Chondrocyte (in vitro differentiated cells): ENCODE results near the gene THSD7B. TPM values are rescaled to one million over a fixed set of nuclear protein-coding genes. Genes with fewer than 3 reads are reported as not detected.
"Not testable (repeated sequence)": the region's sequence is repeated elsewhere in the genome, so short reads cannot be mapped to it uniquely, and the experiment has no call there.

Experiments used
- DNase-seq: peaks from one replicate; pipeline ENCODE4 v3.0.0; 2021; ENCODE audit warnings: mixed read lengths, low spot score
- H3K27ac Mint-ChIP-seq: one replicate; pipeline ENCODE4 v1.8.0; 2021; ENCODE audit warnings: mild to moderate bottlenecking, moderate library complexity, mixed read lengths; ENCODE audit not compliant: unreplicated experiment
- H3K27me3 Mint-ChIP-seq: 2 replicates; pipeline ENCODE4 v1.8.0; 2021; ENCODE audit warnings: low read depth, mixed read lengths
- H3K36me3 Mint-ChIP-seq: 2 replicates; pipeline ENCODE4 v1.8.0; 2021; ENCODE audit warnings: low read depth, mixed read lengths
- H3K4me1 Mint-ChIP-seq: 2 replicates; pipeline ENCODE4 v1.8.0; 2021; ENCODE audit warnings: low read depth, mild to moderate bottlenecking, mixed read lengths
- H3K4me3 Mint-ChIP-seq: one replicate; pipeline ENCODE4 v1.8.0; 2021; ENCODE audit warnings: mild to moderate bottlenecking, moderate library complexity, mixed read lengths; ENCODE audit not compliant: unreplicated experiment
- H3K9me3 Mint-ChIP-seq: 2 replicates; pipeline ENCODE4 v1.8.0; 2021; ENCODE audit warnings: low read depth, mixed read lengths
- CTCF ChIP-seq: fragments of 200-600 bp; sonication (generic); IDR thresholded peaks from 2 replicates; pipeline ENCODE4 v1.5.0; 2021; ENCODE audit warnings: antibody characterized with exemption, mild to moderate bottlenecking, moderate library complexity
- total RNA-seq: library from RNA; stranded (reverse); gene quantifications from 3 replicates; pipeline ENCODE4 v1.2.1, GENCODE V29; 2021

Gene THSD7B
- total RNA-seq, 1 donor from 2014 or later = not detected

GRCh38 chr2:137535897-137536296, 770.6 kb downstream of the THSD7B start:
- H3K4me1 Mint-ChIP-seq = no peaks in the 10 kb centered on the region
- no peak for DNase-seq
- H3K4me3 Mint-ChIP-seq = no peak overlapping the region
- no peak overlapping the region for H3K27ac Mint-ChIP-seq
- H3K9me3 Mint-ChIP-seq = peaks cover under 1% of the 10 kb centered on the region
- H3K27me3 Mint-ChIP-seq = no peaks in the 10 kb centered on the region
- H3K36me3 Mint-ChIP-seq = no peaks in the 10 kb centered on the region
- TF ChIP-seq CTCF = no peak

GRCh38 chr2:137539336-137539735, 774.0 kb downstream of the THSD7B start:
- Mint-ChIP-seq H3K27ac (no peak overlapping the region), H3K36me3 (no peaks in the 10 kb centered on the region), H3K4me3 (no peak overlapping the region), H3K27me3 (no peaks in the 10 kb centered on the region), H3K9me3 (peaks cover 10% of the 10 kb centered on the region), H3K4me1 (no peaks in the 10 kb centered on the region)
- TF ChIP-seq CTCF = no peak
- no peak for DNase-seq

- H3K4me3 Mint-ChIP-seq = no peak overlapping the region
- DNase-seq = no peak
- no peaks in the 10 kb centered on the region for H3K27me3 Mint-ChIP-seq
- H3K36me3 Mint-ChIP-seq = no peaks in the 10 kb centered on the region
- H3K27ac Mint-ChIP-seq = no peak overlapping the region
- H3K4me1 Mint-ChIP-seq = no peaks in the 10 kb centered on the region
- H3K9me3 Mint-ChIP-seq = peaks cover 3% of the 10 kb centered on the region
- no peak for TF ChIP-seq CTCF
Measured at GRCh38 chr2:137547842-137548241, 782.5 kb downstream of the THSD7B start.

GRCh38 chr2:137566387-137566786, 801.0 kb downstream of the THSD7B start:
- Mint-ChIP-seq H3K4me3 (no peak overlapping the region), H3K4me1 (no peaks in the 10 kb centered on the region), H3K36me3 (no peaks in the 10 kb centered on the region), H3K27me3 (no peaks in the 10 kb centered on the region), H3K27ac (no peak overlapping the region), H3K9me3 (peaks cover 2% of the 10 kb centered on the region)
- DNase-seq = no peak
- no peak for TF ChIP-seq CTCF

- no peak overlapping the region for H3K4me3 Mint-ChIP-seq
- H3K27me3 Mint-ChIP-seq = no peaks in the 10 kb centered on the region
- TF ChIP-seq CTCF = no peak
- no peak overlapping the region for H3K27ac Mint-ChIP-seq
- no peaks in the 10 kb centered on the region for H3K4me1 Mint-ChIP-seq
- H3K36me3 Mint-ChIP-seq = no peaks in the 10 kb centered on the region
- no peak for DNase-seq
- no peaks in the 10 kb centered on the region for H3K9me3 Mint-ChIP-seq
Measured at GRCh38 chr2:137570484-137570883, 805.1 kb downstream of the THSD7B start.

GRCh38 chr2:137587834-137588233, 822.5 kb downstream of the THSD7B start:
- not testable (repeated sequence) for H3K27ac Mint-ChIP-seq, H3K36me3 Mint-ChIP-seq, H3K27me3 Mint-ChIP-seq, H3K4me1 Mint-ChIP-seq, H3K4me3 Mint-ChIP-seq
- H3K9me3 Mint-ChIP-seq = peaks cover 26% of the 10 kb centered on the region
- DNase-seq = peak; percentile 68

GRCh38 chr2:137588578-137588977, 823.2 kb downstream of the THSD7B start:
- not testable (repeated sequence) for DNase-seq, H3K4me3 Mint-ChIP-seq, H3K27ac Mint-ChIP-seq, H3K36me3 Mint-ChIP-seq, H3K27me3 Mint-ChIP-seq, H3K4me1 Mint-ChIP-seq
- peaks cover 21% of the 10 kb centered on the region for H3K9me3 Mint-ChIP-seq
